Esophagus (tissue), 2 donors: ENCODE measurements around the gene PICK1. TPM values are rescaled to one million over a fixed set of nuclear protein-coding genes. Genes with fewer than 3 reads are reported as not detected.

Experiments used
- H3K27ac ChIP-seq, 2 donors: one replicate each; pipeline ENCODE4 v1.5.1; 2013; ENCODE audit warnings: low read depth in 2 of 2, mild to moderate bottlenecking in 2 of 2, inconsistent platforms in 1 of 2, low read length in 1 of 2, moderate library complexity in 1 of 2
- H3K27me3 ChIP-seq, 2 donors: one replicate each; pipeline ENCODE4 v1.6.1; 2013; ENCODE audit warnings: low read length in 2 of 2, control low read depth in 1 of 2, mild to moderate bottlenecking in 1 of 2; ENCODE audit not compliant: insufficient read depth in 2 of 2, control insufficient read depth in 1 of 2
- H3K36me3 ChIP-seq, 2 donors: one replicate each; pipeline ENCODE4 v1.6.1; 2013; ENCODE audit warnings: low read length in 1 of 2; ENCODE audit not compliant: control insufficient read depth in 2 of 2, insufficient read depth in 2 of 2
- H3K4me1 ChIP-seq, 2 donors: one replicate each; pipeline ENCODE4 v1.6.1; 2013; ENCODE audit warnings: low read length in 1 of 2; ENCODE audit not compliant: control insufficient read depth in 2 of 2, insufficient read depth in 2 of 2
- H3K4me3 ChIP-seq, 2 donors: one replicate each; pipeline ENCODE4 v1.5.1; 2013; ENCODE audit warnings: low read length in 2 of 2, mild to moderate bottlenecking in 2 of 2, low read depth in 1 of 2, moderate library complexity in 1 of 2
- H3K9me3 ChIP-seq, 2 donors: one replicate each; pipeline ENCODE4 v1.6.1; 2013; ENCODE audit warnings: mild to moderate bottlenecking in 2 of 2, low read depth in 1 of 2, low read length in 1 of 2, moderate library complexity in 1 of 2; ENCODE audit not compliant: control insufficient read depth in 2 of 2, insufficient read depth in 1 of 2
- WGBS, 2 donors: extraction: QIAGEN DNeasy Blood & Tissue Kit; methylation state at CpG; one replicate each; pipeline ENCODE4 v1.1.7; 2013; 5-methylcytosine and 5-hydroxymethylcytosine counted together
- polyA plus RNA-seq, 2 donors: library from polyadenylated mRNA; stranded (reverse); fragments of 200-250 nt; gene quantifications; one replicate each; pipeline ENCODE4 v1.2.3, GENCODE V29; 2013
- donor health status: healthy with polysubstance abuse.
- donor health status: Bipolar disorder and iron deficiency.

PICK1 gene
- polyA plus RNA-seq, 2 donors, result 25.3 to 25.6 TPM

- H3K4me1 ChIP-seq, result peaks cover 11 to 16% of the 10 kb centered on the region in 2 donors
- no peak overlapping the region for H3K4me3 ChIP-seq
- no peaks in the 10 kb centered on the region for H3K36me3 ChIP-seq
- no peaks in the 10 kb centered on the region for H3K27me3 ChIP-seq
- no peak overlapping the region for H3K27ac ChIP-seq
- WGBS, 2 donors, result 63 to 68% methylated on average over 16 of the region's 16 CpGs
- H3K9me3 ChIP-seq, result no peaks in the 10 kb centered on the region
Observed at GRCh38 chr22:38030311-38031133, 26.7 kb upstream of the PICK1 start.

GRCh38 chr22:38031491-38031890 lies 25.7 kb upstream of the PICK1 start:
- peaks cover 11 to 16% of the 10 kb centered on the region in 2 donors for H3K4me1 ChIP-seq
- H3K27ac ChIP-seq, result no peak overlapping the region
- H3K36me3 ChIP-seq, result no peaks in the 10 kb centered on the region
- H3K27me3 ChIP-seq, result no peaks in the 10 kb centered on the region
- WGBS, 2 donors, result 88% methylated on average over 12 of the region's 12 CpGs
- H3K9me3 ChIP-seq, result no peaks in the 10 kb centered on the region
- H3K4me3 ChIP-seq, result no peak overlapping the region

- Histone ChIP-seq H3K27me3 (no peaks in the 10 kb centered on the region), H3K4me1 (peaks cover 11 to 16% of the 10 kb centered on the region in 2 donors), H3K4me3 (no peak overlapping the region), H3K27ac (no peak overlapping the region), H3K9me3 (no peaks in the 10 kb centered on the region), H3K36me3 (no peaks in the 10 kb centered on the region)
- 84 to 86% methylated on average over 19 of the region's 19 CpGs for WGBS, 2 donors
Observed at GRCh38 chr22:38032681-38033521, 24.3 kb upstream of the PICK1 start.

GRCh38 chr22:38033522-38034277 lies 23.5 kb upstream of the PICK1 start:
- H3K36me3 ChIP-seq, result no peaks in the 10 kb centered on the region
- no peaks in the 10 kb centered on the region for H3K27me3 ChIP-seq
- H3K4me1 ChIP-seq, result peaks cover 11 to 16% of the 10 kb centered on the region in 2 donors
- H3K27ac ChIP-seq, result peak overlapping the region; percentile 80 to 82
- H3K9me3 ChIP-seq, result no peaks in the 10 kb centered on the region
- H3K4me3 ChIP-seq, result no peak overlapping the region
- WGBS, 2 donors, result 71 to 75% methylated on average over 25 to 27 of the region's 27 CpGs

GRCh38 chr22:38034278-38034882 lies 22.8 kb upstream of the PICK1 start:
- no peaks in the 10 kb centered on the region for H3K27me3 ChIP-seq
- no peak overlapping the region for H3K4me3 ChIP-seq
- WGBS, 2 donors, result 33 to 40% methylated on average over 15 of the region's 15 CpGs
- H3K27ac ChIP-seq, result peak overlapping the region; percentile 80 to 82
- H3K4me1 ChIP-seq, result peaks cover 11 to 16% of the 10 kb centered on the region in 2 donors
- H3K36me3 ChIP-seq, result no peaks in the 10 kb centered on the region
- H3K9me3 ChIP-seq, result no peaks in the 10 kb centered on the region

- peak overlapping the region in 1 of 2 donors; percentile 7 for H3K27ac ChIP-seq
- H3K4me1 ChIP-seq, result peaks cover 11 to 16% of the 10 kb centered on the region in 2 donors
- H3K9me3 ChIP-seq, result no peaks in the 10 kb centered on the region
- 73 to 89% methylated on average over 9 to 11 of the region's 11 CpGs for WGBS, 2 donors
- H3K4me3 ChIP-seq, result no peak overlapping the region
- H3K36me3 ChIP-seq, result no peaks in the 10 kb centered on the region
- H3K27me3 ChIP-seq, result no peaks in the 10 kb centered on the region
Observed at GRCh38 chr22:38034884-38035529, 22.2 kb upstream of the PICK1 start.

GRCh38 chr22:38035530-38035885 lies 21.7 kb upstream of the PICK1 start:
- 85 to 90% methylated on average over 9 of the region's 9 CpGs for WGBS, 2 donors
- H3K4me3 ChIP-seq, result no peak overlapping the region

GRCh38 chr22:38036392-38037062 lies 20.7 kb upstream of the PICK1 start:
- Histone ChIP-seq H3K4me1 (peaks cover 11 to 16% of the 10 kb centered on the region in 2 donors), H3K27ac (no peak overlapping the region), H3K27me3 (no peaks in the 10 kb centered on the region), H3K4me3 (no peak overlapping the region), H3K9me3 (no peaks in the 10 kb centered on the region), H3K36me3 (no peaks in the 10 kb centered on the region)
- WGBS, 2 donors, result 75 to 77% methylated on average over 10 of the region's 10 CpGs

More at GRCh38 chr22:38035530-38035885, 21.7 kb upstream of the PICK1 start:
- Histone ChIP-seq H3K27me3 (no peaks in the 10 kb centered on the region), H3K4me1 (peaks cover 11 to 16% of the 10 kb centered on the region in 2 donors), H3K9me3 (no peaks in the 10 kb centered on the region), H3K27ac (peak overlapping the region in 1 of 2 donors; percentile 7), H3K36me3 (no peaks in the 10 kb centered on the region)
